Measurements from ENCODE around the gene NDUFV2.

The NDUFV2 gene

GRCh38 chr18:9106800-9107584 lies 4.5 kb downstream of the NDUFV2 start:
- Histone ChIP-seq H3K4me3 (ENCODE audit: low read depth, low read length) (no peak overlapping the region), H3K4me1 (no peaks in the 10 kb centered on the region), H3K36me3 (no peaks in the 10 kb centered on the region; the same call in 1 of the 2 replicates), H3K9me3 (no peaks in the 10 kb centered on the region), H3K27me3 (no peaks in the 10 kb centered on the region)
- no peak for TF ChIP-seq CTCF (IDR thresholded peaks at IDR 0.05; ENCODE audit: low read depth, low read length)
- no peak for DNase-seq

DNA sequence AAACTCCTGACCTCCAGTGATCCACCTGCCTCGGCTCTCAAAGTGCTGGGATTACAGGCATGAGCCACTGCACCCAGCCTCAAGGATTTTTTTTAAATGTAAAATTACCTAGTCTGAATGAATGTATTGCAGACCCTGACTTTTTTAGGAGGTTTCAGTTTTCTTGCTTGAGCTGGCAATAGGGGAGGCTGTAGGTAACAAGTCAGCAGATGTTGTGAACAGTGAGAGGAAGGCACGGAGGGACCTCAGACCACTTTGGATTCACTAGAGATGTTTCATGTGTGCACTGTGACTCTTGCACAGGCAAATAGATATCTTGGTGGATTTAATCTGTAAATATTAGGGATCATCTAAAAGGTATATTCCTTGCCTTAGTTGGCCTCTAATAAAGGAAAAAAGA lies 6.4 kb downstream of the NDUFV2 start:
- H3K36me3 ChIP-seq = no peaks in the 10 kb centered on the region; the same call in 1 of the 2 replicates
- DNase-seq = no peak
- no peak overlapping the region for H3K4me3 ChIP-seq (ENCODE audit: low read depth, low read length)
- no peaks in the 10 kb centered on the region for H3K9me3 ChIP-seq
- no peaks in the 10 kb centered on the region for H3K27me3 ChIP-seq
- no peak for TF ChIP-seq CTCF (IDR thresholded peaks at IDR 0.05; ENCODE audit: low read depth, low read length)
- H3K4me1 ChIP-seq = no peaks in the 10 kb centered on the region

DNA sequence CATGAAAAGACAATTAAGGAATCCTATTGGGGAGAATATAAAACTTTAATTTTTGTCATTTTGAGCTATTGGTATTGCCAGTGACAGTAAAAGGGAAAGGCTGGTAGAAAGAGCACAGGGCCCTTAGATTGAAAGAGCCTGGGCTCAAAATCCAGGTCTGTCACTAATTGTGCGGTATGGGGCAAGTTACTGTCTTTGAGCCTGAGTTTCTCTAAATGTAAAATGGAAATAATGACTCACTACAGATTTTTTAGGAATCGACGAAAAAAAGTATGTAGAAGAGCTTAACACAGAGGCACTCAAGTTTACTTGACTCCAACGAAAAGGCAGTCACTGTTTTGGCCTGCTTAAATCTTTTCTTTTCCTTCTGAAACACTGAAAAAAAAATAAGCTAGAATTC lies 7.0 kb downstream of the NDUFV2 start:
- DNase-seq = no peak
- Histone ChIP-seq H3K27me3 (no peaks in the 10 kb centered on the region), H3K4me1 (no peaks in the 10 kb centered on the region), H3K36me3 (no peaks in the 10 kb centered on the region; the same call in 1 of the 2 replicates), H3K9me3 (no peaks in the 10 kb centered on the region), H3K4me3 (ENCODE audit: low read depth, low read length) (no peak overlapping the region)
- no peak for TF ChIP-seq CTCF (IDR thresholded peaks at IDR 0.05; ENCODE audit: low read depth, low read length)

DNA sequence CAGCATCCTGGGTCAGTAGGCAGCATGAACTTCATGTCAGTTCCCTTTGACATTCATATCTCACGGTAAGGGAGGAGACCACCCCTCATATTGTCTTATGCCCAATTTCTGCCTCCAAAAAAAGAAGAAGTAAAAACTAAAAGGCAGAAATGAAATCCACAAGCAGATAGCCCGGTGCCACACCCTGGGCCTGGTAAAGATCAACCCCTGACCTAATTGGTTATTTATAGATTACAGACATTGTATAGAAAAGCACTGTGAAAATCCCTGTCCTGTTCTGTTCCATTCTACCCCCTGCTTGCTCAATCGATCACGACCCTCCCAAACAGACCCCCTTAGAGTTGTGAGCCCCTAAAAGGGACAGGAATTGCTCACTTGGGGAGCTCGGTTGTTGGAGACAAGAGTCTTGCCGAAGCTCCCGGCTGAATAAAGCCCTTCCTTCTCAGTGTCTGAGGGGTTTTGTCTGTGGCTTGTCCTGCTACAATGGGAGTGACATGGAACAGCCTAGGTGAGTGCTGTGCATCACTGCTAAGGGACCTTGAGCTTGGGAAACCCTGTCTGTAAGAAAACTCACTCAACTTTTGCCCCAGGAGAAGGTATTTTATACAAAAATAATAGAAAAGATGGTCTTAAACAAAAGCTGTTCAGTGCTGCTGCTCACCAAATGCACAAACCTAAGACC lies 11.1 kb downstream of the NDUFV2 start:
- H3K9me3 ChIP-seq = no peaks in the 10 kb centered on the region
- H3K36me3 ChIP-seq = no peaks in the 10 kb centered on the region; the same call in 1 of the 2 replicates
- DNase-seq = no peak
- H3K4me1 ChIP-seq = no peaks in the 10 kb centered on the region
- no peaks in the 10 kb centered on the region for H3K27me3 ChIP-seq
- no peak for TF ChIP-seq CTCF (IDR thresholded peaks at IDR 0.05; ENCODE audit: low read depth, low read length)
- no peak overlapping the region for H3K4me3 ChIP-seq (ENCODE audit: low read depth, low read length)

- Histone ChIP-seq H3K27me3 (no peaks in the 10 kb centered on the region), H3K4me1 (no peaks in the 10 kb centered on the region), H3K36me3 (peaks cover 5% of the 10 kb centered on the region), H3K4me3 (ENCODE audit: low read depth, low read length) (no peak overlapping the region), H3K9me3 (no peaks in the 10 kb centered on the region)
- no peak for TF ChIP-seq CTCF (IDR thresholded peaks at IDR 0.05; ENCODE audit: low read depth, low read length)
- no peak for DNase-seq
Measured at GRCh38 chr18:9115984-9116383, 13.5 kb downstream of the NDUFV2 start.
